Mesenchymal stem cell (in vitro differentiated cells and primary cell): ENCODE measurements around the gene PRKCA.
A peak's percentile ranks its signal among the peaks of the same experiment; 100 is the strongest.

Experiments
- DNase-seq: peaks from one replicate; pipeline ENCODE4 v3.0.0-alpha.2; 2013
- H2AFZ ChIP-seq: one replicate; pipeline ENCODE4 v1.6.1; 2013; ENCODE audit warnings: low read depth, mild to moderate bottlenecking, control low read depth, inconsistent platforms, low read length, moderate library complexity
- H2AK5ac ChIP-seq: 2 replicates; pipeline ENCODE4 v1.6.1; 2013; ENCODE audit warnings: low read length, moderate library complexity, mild to moderate bottlenecking, inconsistent platforms; ENCODE audit not compliant: severe bottlenecking
- H2BK120ac ChIP-seq: one replicate; pipeline ENCODE4 v1.6.1; 2013; ENCODE audit warnings: low read depth, mild to moderate bottlenecking, inconsistent platforms, low read length, moderate library complexity
- H2BK12ac ChIP-seq, 2 experiments: one replicate each; pipeline ENCODE4 v1.6.1; 2013; ENCODE audit warnings: inconsistent platforms in 2 of 2, low read length in 2 of 2, mild to moderate bottlenecking in 2 of 2, moderate library complexity in 2 of 2, control low read depth in 1 of 2
- H2BK15ac ChIP-seq: one replicate; pipeline ENCODE4 v1.6.1; 2013; ENCODE audit warnings: mild to moderate bottlenecking, low read depth, inconsistent platforms; ENCODE audit not compliant: poor library complexity, severe bottlenecking
- H2BK5ac ChIP-seq: 2 replicates; pipeline ENCODE4 v1.6.1; 2013; ENCODE audit warnings: low read depth, mild to moderate bottlenecking, low read length, control low read depth, inconsistent platforms; ENCODE audit not compliant: poor library complexity, severe bottlenecking
- H3K14ac ChIP-seq, 2 experiments: one replicate each; pipeline ENCODE4 v1.6.1; 2013; ENCODE audit warnings: inconsistent platforms in 2 of 2, low read length in 2 of 2, control low read depth in 1 of 2, mild to moderate bottlenecking in 1 of 2, moderate library complexity in 1 of 2
- H3K18ac ChIP-seq, 2 experiments: one replicate each; pipeline ENCODE4 v1.6.1; 2013; ENCODE audit warnings: inconsistent platforms in 2 of 2, low read length in 2 of 2, control low read depth in 1 of 2, low read depth in 1 of 2, mild to moderate bottlenecking in 1 of 2
- H3K23ac ChIP-seq, 2 experiments: one replicate each; pipeline ENCODE4 v1.6.1; 2013; ENCODE audit warnings: inconsistent platforms in 2 of 2, low read length in 2 of 2, mild to moderate bottlenecking in 2 of 2, moderate library complexity in 2 of 2, control low read depth in 1 of 2
- H3K27ac ChIP-seq: 2 replicates; pipeline ENCODE4 v1.5.1; 2013; ENCODE audit warnings: mild to moderate bottlenecking, moderate library complexity, low read length, control low read depth, inconsistent platforms; ENCODE audit not compliant: poor library complexity, severe bottlenecking
- H3K27me3 ChIP-seq, 2 experiments: 2 replicates each; pipeline versions ENCODE4 v1.6.1 to v1.7.0; 2013; ENCODE audit warnings: low read length in 2 of 2, mild to moderate bottlenecking in 2 of 2, moderate library complexity in 2 of 2, control low read depth in 1 of 2, inconsistent platforms in 1 of 2; ENCODE audit not compliant: control insufficient read depth in 1 of 2, insufficient read depth in 1 of 2
- H3K36me3 ChIP-seq, 2 experiments: 2 replicates each; pipeline versions ENCODE4 v1.6.1 to v1.7.0; 2013; ENCODE audit warnings: low read length in 2 of 2, control low read depth in 1 of 2, inconsistent platforms in 1 of 2, low read depth in 1 of 2, mild to moderate bottlenecking in 1 of 2; ENCODE audit not compliant: insufficient read depth in 2 of 2, control insufficient read depth in 1 of 2
- H3K4ac ChIP-seq, 2 experiments: one replicate each; pipeline ENCODE4 v1.6.1; 2013; ENCODE audit warnings: inconsistent platforms in 2 of 2, low read length in 2 of 2, mild to moderate bottlenecking in 2 of 2, moderate library complexity in 2 of 2, control low read depth in 1 of 2, low read depth in 1 of 2
- H3K4me1 ChIP-seq: 2 replicates; pipeline ENCODE4 v1.6.1; 2013; ENCODE audit warnings: low read depth, low read length, control low read depth; ENCODE audit not compliant: control insufficient read depth, insufficient read depth
- H3K4me2 ChIP-seq: 2 replicates; pipeline ENCODE4 v1.6.1; 2013; ENCODE audit warnings: low read length, mild to moderate bottlenecking, inconsistent platforms; ENCODE audit not compliant: poor library complexity, severe bottlenecking
- H3K4me3 ChIP-seq, 2 experiments: 2 replicates each; pipeline versions ENCODE4 v1.5.1 to v1.7.0; 2013; ENCODE audit warnings: low read length in 2 of 2, mild to moderate bottlenecking in 2 of 2, control low read depth in 1 of 2, low read depth in 1 of 2; ENCODE audit not compliant: insufficient read depth in 1 of 2
- H3K79me1 ChIP-seq: replicated peaks from 2 replicates; pipeline ENCODE4 v1.6.1; 2013; ENCODE audit warnings: mild to moderate bottlenecking, control low read depth, low read length, inconsistent platforms; ENCODE audit not compliant: poor library complexity, severe bottlenecking
- H3K9ac ChIP-seq: 2 replicates; pipeline ENCODE4 v1.7.0; 2013; ENCODE audit warnings: mild to moderate bottlenecking, low read length, moderate library complexity
- H3K9me3 ChIP-seq: 2 replicates; pipeline ENCODE4 v1.7.0; 2013; ENCODE audit warnings: mild to moderate bottlenecking, low read length; ENCODE audit not compliant: control insufficient read depth
- H4K8ac ChIP-seq: one replicate; pipeline ENCODE4 v1.6.1; 2013; ENCODE audit warnings: inconsistent platforms, mild to moderate bottlenecking, low read length, moderate library complexity
- H4K91ac ChIP-seq: one replicate; pipeline ENCODE4 v1.6.1; 2013; ENCODE audit warnings: mild to moderate bottlenecking, low read length, inconsistent platforms
- WGBS: methylation state at CpG from one replicate; pipeline ENCODE4 v1.1.7; 2013; ENCODE audit warnings: mixed read lengths; 5-methylcytosine and 5-hydroxymethylcytosine counted together

Gene PRKCA

DNA sequence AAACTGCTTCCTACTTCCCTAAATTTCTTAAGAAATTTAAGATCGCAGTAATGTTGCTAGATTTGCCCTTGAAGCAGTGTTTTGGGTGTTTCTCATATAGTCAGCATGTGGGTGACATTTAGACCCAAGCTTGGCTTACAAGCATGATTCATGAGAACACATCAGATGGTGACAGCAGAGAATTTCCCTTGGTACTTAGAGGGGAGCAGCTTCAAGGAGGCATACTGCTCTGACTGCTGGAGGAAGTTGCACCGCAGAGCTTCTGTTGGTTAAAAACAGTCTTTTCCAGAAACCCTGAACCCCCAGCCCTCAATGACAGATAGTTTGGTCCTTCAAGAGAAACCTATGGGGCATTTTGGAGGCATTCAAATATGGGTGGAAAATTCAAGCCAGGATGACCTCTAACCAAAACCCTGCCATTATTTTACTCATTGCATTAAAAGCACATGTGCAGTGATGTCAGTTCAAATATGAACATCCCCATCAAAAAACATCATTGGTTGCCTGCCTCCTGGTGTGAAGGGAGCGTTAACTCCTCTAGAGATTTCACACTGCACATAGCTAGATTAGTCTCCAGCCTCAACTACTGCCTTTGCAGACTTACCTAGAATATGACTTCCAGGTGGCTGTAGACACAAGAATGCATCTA is 331.0 kb downstream of the PRKCA start:
- Histone ChIP-seq H4K8ac (no peak overlapping the region), H3K36me3 (peaks cover 3 to 5% of the 10 kb centered on the region in 2 experiments), H3K27ac (no peak overlapping the region), H3K4ac (no peak overlapping the region), H3K27me3 (no peaks in the 10 kb centered on the region), H4K91ac (no peak overlapping the region), H2BK15ac (no peak overlapping the region), H2AK5ac (no peak overlapping the region), H3K79me1 (peaks cover 13% of the 10 kb centered on the region), H3K4me2 (no peak overlapping the region), H3K4me3 (no peak overlapping the region), H2AFZ (no peak overlapping the region), H3K4me1 (peaks cover 5% of the 10 kb centered on the region), H2BK120ac (no peak overlapping the region), H3K18ac (no peak overlapping the region), H3K9me3 (no peaks in the 10 kb centered on the region), H3K23ac (no peak overlapping the region), H2BK5ac (no peak overlapping the region), H2BK12ac (no peak overlapping the region), H3K9ac (no peak overlapping the region), H3K14ac (no peak overlapping the region)
- DNase-seq, result peak; percentile 44
- WGBS, result 82% methylated on average over 2 of the region's 3 CpGs

DNA sequence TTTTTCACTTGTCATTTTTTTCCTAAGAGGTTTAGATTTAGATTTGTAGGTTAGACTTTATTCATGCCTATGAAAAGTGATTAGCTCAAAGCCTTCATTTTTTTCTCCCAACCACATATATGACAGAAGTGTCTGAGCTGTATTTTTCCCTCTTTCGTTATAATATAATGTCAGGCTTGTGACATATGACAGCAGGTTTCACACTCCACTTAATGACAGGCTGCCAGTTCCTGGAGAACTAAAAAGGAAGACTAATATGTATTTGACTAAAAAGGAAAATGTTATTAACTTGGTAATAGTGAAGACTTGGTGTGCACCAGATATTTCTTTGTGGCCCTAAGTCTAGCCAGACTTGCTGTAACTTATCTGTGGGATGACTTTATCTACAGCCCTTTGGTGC is 331.8 kb downstream of the PRKCA start:
- Histone ChIP-seq H3K9ac (no peak overlapping the region), H3K27ac (no peak overlapping the region), H2BK12ac (no peak overlapping the region), H3K79me1 (peaks cover 15% of the 10 kb centered on the region), H3K4me2 (no peak overlapping the region), H2AK5ac (no peak overlapping the region), H3K4me1 (peaks cover 5% of the 10 kb centered on the region), H2AFZ (no peak overlapping the region), H2BK15ac (no peak overlapping the region), H3K14ac (no peak overlapping the region), H3K4ac (no peak overlapping the region), H3K9me3 (no peaks in the 10 kb centered on the region), H3K36me3 (peaks cover 3 to 5% of the 10 kb centered on the region in 2 experiments), H4K91ac (no peak overlapping the region), H3K4me3 (no peak overlapping the region), H2BK120ac (no peak overlapping the region), H3K18ac (no peak overlapping the region), H4K8ac (no peak overlapping the region), H3K23ac (no peak overlapping the region), H2BK5ac (no peak overlapping the region), H3K27me3 (no peaks in the 10 kb centered on the region)
- DNase-seq, result no peak
- WGBS, result no CpG with 5 or more reads among the region's 1 CpG

DNA sequence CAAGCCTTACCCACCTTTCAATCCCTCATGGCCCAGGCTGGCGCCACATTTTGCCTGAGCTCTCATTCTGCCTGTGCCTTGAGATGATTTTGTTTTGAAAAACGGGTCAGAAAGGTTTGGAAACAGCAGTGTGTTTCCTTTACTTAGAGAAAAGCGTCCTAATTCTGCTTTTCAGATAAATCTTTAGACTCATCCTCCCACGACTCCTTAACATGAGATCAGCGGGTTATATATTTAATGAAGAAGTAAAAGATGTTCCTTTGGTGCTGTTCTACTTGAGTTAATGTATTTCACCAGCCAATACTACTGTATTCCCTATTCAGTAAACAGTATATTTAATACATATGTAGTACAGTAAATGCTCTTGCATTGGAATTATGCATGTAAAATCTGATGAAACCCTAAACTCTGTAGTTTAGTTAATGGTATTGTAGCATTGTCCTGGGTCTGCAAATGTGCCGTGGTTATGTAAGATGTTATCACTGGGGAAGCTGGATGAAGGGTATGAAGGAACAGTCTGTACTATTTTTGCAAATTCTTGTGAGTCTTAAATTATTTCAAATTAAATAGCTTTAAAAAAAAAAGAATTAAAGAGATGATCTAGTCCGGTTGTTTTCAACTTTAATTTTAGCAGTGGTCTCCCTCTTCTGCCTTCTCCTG is 333.1 kb downstream of the PRKCA start:
- H2AFZ ChIP-seq, result no peak overlapping the region
- no peak for DNase-seq
- H3K79me1 ChIP-seq, result peaks cover 16% of the 10 kb centered on the region
- no peaks in the 10 kb centered on the region for H3K27me3 ChIP-seq
- H3K23ac ChIP-seq, result no peak overlapping the region
- H3K9me3 ChIP-seq, result no peaks in the 10 kb centered on the region
- peak overlapping the region in 1 of 2 experiments; percentile 68 for H3K18ac ChIP-seq
- no peak overlapping the region for H3K4me3 ChIP-seq
- no peak overlapping the region for H3K14ac ChIP-seq
- no peak overlapping the region for H2BK12ac ChIP-seq
- peaks cover 5% of the 10 kb centered on the region for H3K4me1 ChIP-seq
- H3K27ac ChIP-seq, result peak overlapping the region; percentile 14
- H3K4me2 ChIP-seq, result no peak overlapping the region
- 89% methylated on average over 4 of the region's 7 CpGs for WGBS
- H3K9ac ChIP-seq, result no peak overlapping the region
- H4K8ac ChIP-seq, result no peak overlapping the region
- no peak overlapping the region for H2BK120ac ChIP-seq
- H3K36me3 ChIP-seq, result peaks cover 3 to 5% of the 10 kb centered on the region in 2 experiments
- peak overlapping the region; percentile 78 for H2BK15ac ChIP-seq
- no peak overlapping the region for H2BK5ac ChIP-seq
- peak overlapping the region; percentile 49 for H2AK5ac ChIP-seq
- peak overlapping the region; percentile 28 for H4K91ac ChIP-seq
- H3K4ac ChIP-seq, result no peak overlapping the region

DNA sequence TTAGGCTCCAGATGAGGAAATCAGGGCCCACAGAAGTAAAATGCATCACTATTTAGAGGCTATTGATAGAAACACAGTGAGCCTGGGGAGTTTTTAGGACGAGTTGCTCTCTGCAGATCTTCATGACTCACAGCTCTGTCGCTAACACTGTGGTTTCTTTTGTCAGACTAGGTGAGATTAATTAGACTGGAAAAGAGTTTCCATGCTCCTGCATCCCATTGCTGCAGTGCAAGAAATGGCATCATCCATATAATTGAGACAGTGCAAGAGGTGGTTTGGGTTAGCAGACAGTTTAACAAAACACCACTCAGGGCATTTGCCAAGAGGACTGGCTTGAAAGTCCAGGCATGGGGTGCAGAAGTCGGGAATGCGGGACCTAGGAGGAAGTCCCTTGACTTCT is 333.7 kb downstream of the PRKCA start:
- Histone ChIP-seq H3K4ac (no peak overlapping the region), H2AK5ac (no peak overlapping the region), H3K36me3 (peaks cover 4 to 5% of the 10 kb centered on the region in 2 experiments), H3K14ac (no peak overlapping the region), H2BK12ac (no peak overlapping the region), H3K4me1 (peaks cover 6% of the 10 kb centered on the region), H2BK5ac (no peak overlapping the region), H3K23ac (no peak overlapping the region), H4K91ac (no peak overlapping the region), H2BK15ac (no peak overlapping the region), H3K18ac (no peak overlapping the region), H2BK120ac (no peak overlapping the region), H3K4me3 (no peak overlapping the region), H3K27ac (peak overlapping the region; percentile 25), H3K9ac (no peak overlapping the region), H3K4me2 (no peak overlapping the region), H3K79me1 (peaks cover 14% of the 10 kb centered on the region), H2AFZ (no peak overlapping the region), H3K9me3 (no peaks in the 10 kb centered on the region), H3K27me3 (no peaks in the 10 kb centered on the region), H4K8ac (no peak overlapping the region)
- 38% methylated on average over 4 of the region's 4 CpGs for WGBS
- peak; percentile 91 for DNase-seq
